Endothelial cell of umbilical vein (primary cell): ENCODE results near the gene MLLT1. TPM values are rescaled to one million over a fixed set of nuclear protein-coding genes. Genes with fewer than 3 reads are reported as not detected.
"Not testable (repeated sequence)": the region's sequence is repeated elsewhere in the genome, so short reads cannot be mapped to it uniquely, and the experiment has no call there.

Experiments used
- BruUV-seq: library from RNA; stranded (reverse); fragments of 400-500 nt; replicated peaks from 2 replicates; lab custom pipeline; 2021; lab: Mats Ljungman, UMichigan
- CTCF ChIA-PET: fragments of 300-600, 350-600 bp; sonication (Branson Sonifier 250); formaldehyde crosslinking; loops from one replicate; lab custom pipeline; 2021; ENCODE audit warnings: antibody characterized with exemption, inconsistent platforms; lab: Charles Lee
- POLR2A ChIA-PET: fragments of 300-600, 350-600 bp; sonication (Branson Sonifier 250); formaldehyde crosslinking; loops from one replicate; lab custom pipeline; 2021; ENCODE audit warnings: antibody characterized with exemption, inconsistent platforms; lab: Charles Lee
- DNase-seq: peaks from one replicate; pipeline ENCODE4 v3.0.0-alpha.2; 2011; ENCODE audit warnings: low read depth, low spot score
- FAIRE-seq: peaks from 2 replicates; lab custom pipeline; 2011; peaks lifted over from hg19 to GRCh38; lab: Jason Lieb, UNC
- H2AFZ ChIP-seq: 2 replicates; pipeline ENCODE4 v1.6.0; 2012; ENCODE audit warnings: low read depth, low read length, control low read depth, inconsistent platforms
- H3K27ac ChIP-seq: 2 replicates; pipeline ENCODE4 v1.5.1; 2011; ENCODE audit warnings: low read depth, mild to moderate bottlenecking, control low read depth, low read length, moderate library complexity; ENCODE audit not compliant: insufficient read depth
- H3K27me3 ChIP-seq, 2 experiments: 2 replicates each; pipeline versions ENCODE4 v1.6.0 to v1.6.1; 2011; ENCODE audit warnings: low read length in 2 of 2, mixed read lengths in 1 of 2; ENCODE audit not compliant: control insufficient read depth in 2 of 2, insufficient read depth in 2 of 2
- H3K36me3 ChIP-seq, 2 experiments: 2 replicates in 1 of 2; 3 replicates in 1 of 2; pipeline ENCODE4 v1.5.1; 2011; ENCODE audit warnings: low read length in 2 of 2, mild to moderate bottlenecking in 1 of 2, moderate library complexity in 1 of 2; ENCODE audit not compliant: control insufficient read depth in 2 of 2, insufficient read depth in 2 of 2; ENCODE audit errors: extremely low read depth in 1 of 2
- H3K4me1 ChIP-seq: 3 replicates; pipeline ENCODE4 v1.5.1; 2011; ENCODE audit warnings: mild to moderate bottlenecking, low read length; ENCODE audit not compliant: control insufficient read depth, insufficient read depth; ENCODE audit errors: extremely low read depth
- H3K4me2 ChIP-seq: 2 replicates; pipeline ENCODE4 v1.6.1; 2011; ENCODE audit warnings: low read length, control low read depth, mixed read lengths; ENCODE audit not compliant: insufficient read depth
- H3K4me3 ChIP-seq, 3 experiments: fragments of 200-600 bp in 1 of 3; sonication (generic), shearing (Covaris generic) in 1 of 3; replicated peaks in 1 of 3; 2 replicates each; pipeline ENCODE4 v1.5.1; 2011 to 2016; ENCODE audit warnings: control low read depth in 3 of 3, low read length in 3 of 3, mild to moderate bottlenecking in 2 of 3, inconsistent platforms in 1 of 3, low read depth in 1 of 3, moderate library complexity in 1 of 3; ENCODE audit not compliant: insufficient read depth in 1 of 3
- H3K79me2 ChIP-seq: 2 replicates; pipeline ENCODE4 v1.6.0; 2012; ENCODE audit warnings: low read length, inconsistent platforms; ENCODE audit not compliant: control insufficient read depth, insufficient read depth
- H3K9ac ChIP-seq: replicated peaks from 2 replicates; pipeline ENCODE3; 2011; ENCODE audit warnings: low read length, control low read depth; ENCODE audit not compliant: insufficient read depth; ENCODE audit errors: extremely low read depth
- H3K9me1 ChIP-seq: replicated peaks from 3 replicates; pipeline ENCODE4 v1.6.0; 2011; ENCODE audit warnings: mild to moderate bottlenecking, low read length; ENCODE audit not compliant: control insufficient read depth, insufficient read depth; ENCODE audit errors: extremely low read depth
- H3K9me3 ChIP-seq: replicated peaks from 2 replicates; pipeline ENCODE4 v1.5.1; 2012; ENCODE audit warnings: low read length, inconsistent platforms; ENCODE audit not compliant: control insufficient read depth, insufficient read depth
- H4K20me1 ChIP-seq: replicated peaks from 2 replicates; pipeline ENCODE3; 2011; ENCODE audit warnings: mild to moderate bottlenecking, low read length; ENCODE audit not compliant: control insufficient read depth, insufficient read depth; ENCODE audit errors: extremely low read depth
- EZH2 ChIP-seq: IDR thresholded peaks from 2 replicates; pipeline ENCODE4 v1.6.1; 2012; ENCODE audit warnings: borderline replicate concordance, low read depth, mild to moderate bottlenecking, moderate library complexity, low read length, inconsistent platforms; ENCODE audit not compliant: severe bottlenecking
- FOS ChIP-seq: IDR thresholded peaks from 2 replicates; pipeline ENCODE4 v1.6.1; 2011; ENCODE audit warnings: mild to moderate bottlenecking, low read length, moderate library complexity, borderline replicate concordance; ENCODE audit not compliant: insufficient read depth
- GATA2 ChIP-seq: IDR thresholded peaks from 2 replicates; pipeline ENCODE4 v1.7.0; 2011; ENCODE audit warnings: low read depth, mild to moderate bottlenecking, moderate library complexity, mixed read lengths, low read length; ENCODE audit not compliant: insufficient read length, insufficient read depth
- MAX ChIP-seq: IDR thresholded peaks from 2 replicates; pipeline ENCODE4 v1.6.1; 2011; ENCODE audit not compliant: insufficient read depth, insufficient read length
- MYC ChIP-seq: IDR thresholded peaks from one replicate; pipeline ENCODE4 v1.6.1; 2011; ENCODE audit warnings: mild to moderate bottlenecking, low read depth, low read length
- POLR2A ChIP-seq: IDR thresholded peaks from 2 replicates; pipeline ENCODE4 v1.6.1; 2012; ENCODE audit warnings: low read depth, mild to moderate bottlenecking, control low read depth, low read length
- dilution Hi-C: fragments of 300-500 bp; cut with MboI; formaldehyde crosslinking; loops from one replicate; pipeline ENCODE4 v1.15.0; 2019; ENCODE audit warnings: low sequenced_read_pairs; ENCODE audit not compliant: extremely low pct_ligation_motif_present
- intact Hi-C: fragments of 100-400 bp; cut with micrococcal nuclease; formaldehyde crosslinking; loops from one replicate; pipeline ENCODE4 v1.10.0; 2022
- polyA plus RNA-seq, 4 experiments: library from polyadenylated mRNA; depleted of rRNA in 3 of 4; stranded (reverse) in 3 of 4; unstranded in 1 of 4; fragments of >200 nt; gene quantifications; 2 replicates each; pipeline versions ENCODE4 v1.2.1 to v1.2.3, GENCODE V29; 2011 to 2012; ENCODE audit warnings: missing spikeins in 1 of 4
- total RNA-seq: library from RNA; stranded (reverse); gene quantifications from 2 replicates; pipeline ENCODE4 v1.2.3, GENCODE V29; 2021

The MLLT1 gene
- total and polyA plus RNA-seq, 2 donors (not counting 3 experiments of a cell fraction or from before 2014, with no cell fraction given), result 43.9 to 84.8 TPM

- intact Hi-C loops (no loop called here), dilution Hi-C loops (no loop called here)
- Histone ChIP-seq H3K9me3 (peaks cover 2% of the 10 kb centered on the region), H3K79me2 (no peaks in the 10 kb centered on the region), H2AFZ (no peak overlapping the region), H3K4me1 (no peaks in the 10 kb centered on the region), H3K4me2 (no peak overlapping the region), H3K27me3 (no peaks in the 10 kb centered on the region), H4K20me1 (no peaks in the 10 kb centered on the region), H3K9ac (no peak overlapping the region), H3K4me3 (no peak overlapping the region), H3K36me3 (no peaks in the 10 kb centered on the region), H3K9me1 (no peaks in the 10 kb centered on the region), H3K27ac (no peak overlapping the region)
- no TSS peak for BruUV-seq
- FAIRE-seq (no peak), DNase-seq (no peak)
- ChIA-PET CTCF (interaction anchor here (0.8 to 2.4 kb wide), 5 partner anchors 15 to 161 kb away, joined by 3 to 10 read pairs (median 4); no protein-coding TSS in a partner anchor), POLR2A (interaction anchor here (0.5 kb wide), 1 partner anchor 62 kb away, joined by 5 read pairs; no protein-coding TSS in a partner anchor)
- TF ChIP-seq POLR2A (no peak), FOS (no peak), MYC (no peak), MAX (no peak), EZH2 (no peak), GATA2 (no peak)
Observed at GRCh38 chr19:6286676-6287075, 6.9 kb upstream of the MLLT1 start.

GRCh38 chr19:6282393-6282792, 2.6 kb upstream of the MLLT1 start:
- H3K27ac ChIP-seq, result not testable (repeated sequence)

More at GRCh38 chr19:6282393-6282792, 2.6 kb upstream of the MLLT1 start:
- H3K9me1 ChIP-seq, intact Hi-C loops, H3K36me3 ChIP-seq, H4K20me1 ChIP-seq, H3K27me3 ChIP-seq, H3K9ac ChIP-seq, FAIRE-seq, H2AFZ ChIP-seq, POLR2A ChIA-PET, BruUV-seq, H3K4me3 ChIP-seq, H3K9me3 ChIP-seq, H3K4me2 ChIP-seq, dilution Hi-C loops, DNase-seq: not testable (repeated sequence)
- CTCF ChIA-PET, result interaction anchor here (1.2 to 2.3 kb wide), 2 partner anchors 13 to 64 kb away, joined by 3 to 12 read pairs; no protein-coding TSS in a partner anchor
- H3K4me1 ChIP-seq, result peaks cover 17% of the 10 kb centered on the region
- H3K79me2 ChIP-seq, result peaks cover 20% of the 10 kb centered on the region
